Measurements from ENCODE around the gene PRG3. TPM values are rescaled to one million over a fixed set of nuclear protein-coding genes. Genes with fewer than 3 reads are reported as not detected.

PRG3 gene
- total and polyA plus RNA-seq, 2 of the 4 experiments (the other 2 are of a cell fraction) = not detected

DNA sequence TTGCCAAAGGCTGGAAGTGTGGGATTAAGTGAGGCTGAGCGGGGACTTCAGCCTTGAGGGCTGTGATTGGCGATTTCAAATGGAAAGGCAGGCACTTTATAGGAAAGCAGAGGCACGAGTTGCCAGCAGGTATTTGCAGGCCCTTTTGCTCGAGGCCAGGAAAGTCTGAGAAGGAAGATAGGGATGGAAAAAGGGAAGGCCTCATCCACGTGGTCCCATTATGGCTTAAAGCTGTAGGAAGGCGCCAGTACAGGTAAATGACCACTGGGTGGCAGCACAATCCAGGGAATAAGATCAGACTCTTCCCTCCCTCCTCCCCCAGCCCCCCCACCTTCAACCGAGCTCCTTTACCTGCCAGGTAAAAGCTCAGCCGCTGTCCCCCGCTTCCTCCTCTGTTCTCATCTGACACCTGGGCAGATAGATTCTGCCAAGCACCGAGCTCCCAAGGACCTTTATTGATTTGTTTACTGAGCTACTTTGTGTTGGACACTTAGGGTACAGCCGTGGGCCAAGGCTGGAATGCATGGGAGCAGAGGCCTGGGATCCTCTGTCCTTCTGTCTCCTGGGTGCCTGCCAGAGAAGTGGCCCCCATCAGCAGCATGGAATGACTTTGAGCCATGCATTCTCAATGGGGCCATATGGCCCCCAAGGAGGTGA lies 35.3 kb downstream of the PRG3 start (continued):
- TF ChIP-seq NFE2L2 (IDR thresholded peaks at IDR 0.05; ENCODE audit: low read depth, low read length) = no peak
- peak; percentile 80 for TF ChIP-seq RAD21 (IDR thresholded peaks at IDR 0.05; ENCODE audit: low read length)

DNA sequence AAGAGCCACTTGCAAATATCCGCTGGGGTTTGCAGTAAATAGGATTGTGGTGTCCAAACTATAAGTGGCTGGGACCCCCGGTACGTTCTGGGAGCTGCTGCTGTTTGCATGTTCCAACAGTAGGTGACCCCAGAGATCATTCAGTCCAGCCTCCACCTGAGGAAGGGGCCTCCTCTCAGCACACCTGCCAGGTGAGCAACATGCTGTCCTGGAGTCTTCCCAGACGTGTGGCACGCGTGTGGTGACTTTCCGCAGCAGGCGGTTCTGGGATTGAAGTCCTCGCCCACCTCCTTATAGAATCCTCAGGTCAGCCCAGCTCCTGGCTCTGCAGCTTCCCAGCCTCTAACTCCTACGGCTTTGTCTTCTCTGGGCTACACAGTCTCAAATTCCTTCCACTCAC lies 36.1 kb downstream of the PRG3 start:
- Histone ChIP-seq H2AK9ac (replicated peaks; ENCODE audit: low read depth, low read length, poor library complexity) (no peak overlapping the region), H3K36me3 (ENCODE audit: control insufficient read depth, insufficient read depth, low read length) (no peaks in the 10 kb centered on the region), H3K27ac (ENCODE audit: insufficient read depth, low read length) (no peak overlapping the region), H3K9me1 (ENCODE audit: insufficient read depth, low read length) (no peaks in the 10 kb centered on the region), H4K5ac (ENCODE audit: low read depth, low read length) (no peak overlapping the region), H4K8ac (ENCODE audit: low read depth in 2 of 2, low read length in 2 of 2) (peak overlapping the region in 1 of 2 experiments; percentile 83; a peak in 2 of 4 replicates), H4K91ac (ENCODE audit: insufficient read depth, low read depth, low read length) (no peak overlapping the region), H2BK120ac (ENCODE audit: low read depth, low read length) (no peak overlapping the region), H3K4me3 (ENCODE audit: insufficient read depth, low read depth, low read length) (no peak overlapping the region), H3K27me3 (ENCODE audit: control insufficient read depth, insufficient read depth, low read length) (peaks cover 17% of the 10 kb centered on the region; the same call in 1 of the 2 replicates), H2AFZ (replicated peaks; ENCODE audit: low read length, poor library complexity) (no peak overlapping the region), H3K79me1 (ENCODE audit: low read depth in 1 of 2, low read length in 2 of 2) (no peaks in the 10 kb centered on the region), H3K4me2 (ENCODE audit: low read depth, low read length) (no peak overlapping the region), H2BK20ac (ENCODE audit: low read depth, low read length) (no peak overlapping the region), H3K14ac (replicated peaks; ENCODE audit: low read depth, low read length) (no peak overlapping the region), H4K20me1 (ENCODE audit: insufficient read depth, low read length) (no peaks in the 10 kb centered on the region), H3K9me3 (ENCODE audit: control insufficient read depth, insufficient read depth, low read length) (no peaks in the 10 kb centered on the region), H3K4me1 (ENCODE audit: control insufficient read depth, insufficient read depth, low read length) (peaks cover 2% of the 10 kb centered on the region; the same call in 1 of the 2 replicates), H2BK5ac (ENCODE audit: low read depth, low read length, poor library complexity, severe bottlenecking) (no peak overlapping the region), H3K9ac (ENCODE audit: low read depth, low read length) (no peak overlapping the region), H2AK5ac (ENCODE audit: low read depth, low read length) (no peak overlapping the region), H3K23ac (ENCODE audit: low read depth, low read length) (no peak overlapping the region), H3K56ac (ENCODE audit: extremely low read depth, insufficient read depth, low read length) (no peak overlapping the region), H3K4ac (ENCODE audit: low read depth, low read length) (no peak overlapping the region), H2BK15ac (ENCODE audit: low read depth, low read length) (no peak overlapping the region), H3K18ac (ENCODE audit: low read depth, low read length) (no peak overlapping the region)
- ATAC-seq (ENCODE audit: low read depth) (no peak), DNase-seq (no peak)
- WGBS, 2 experiments (ENCODE audit: extremely low coverage in 2 of 2, insufficient read length in 1 of 2) = 100% methylated on average over 4 of the region's 10 CpGs; no CpG with 5 or more reads in 1 of the 2 experiments
- no TSS peak for BruUV-seq (replicated peaks)
- dilution Hi-C loops (cut with HindIII; ENCODE audit: low sequenced_read_pairs, unreplicated experiment) = no loop called here
- CTCF ChIA-PET = no interaction called here
- in situ Hi-C loops (cut with MboI; ENCODE audit: low sequenced_read_pairs) = loop anchor here (5.0 kb wide), 1 partner anchor 182 kb away; no protein-coding TSS in a partner anchor
- POLR2A ChIA-PET (ENCODE audit: unreplicated experiment) = no interaction called here
- intact Hi-C loops (cut with micrococcal nuclease) = loop anchor here (1.0 to 10.0 kb wide), 5 partner anchors 112 to 1180 kb away; no protein-coding TSS in a partner anchor
- no peak for TF ChIP-seq BHLHE40 (IDR thresholded peaks at IDR 0.05; ENCODE audit: low read depth, low read length)
- TF ChIP-seq RAD21 (IDR thresholded peaks at IDR 0.05; ENCODE audit: low read length) = no peak
- TF ChIP-seq NFE2L2 (IDR thresholded peaks at IDR 0.05; ENCODE audit: low read depth, low read length) = no peak
- TF ChIP-seq USF2 (IDR thresholded peaks at IDR 0.05; ENCODE audit: low read depth, low read length) = no peak
- TF ChIP-seq CTCF (conservative IDR thresholded peaks at IDR 0.05; ENCODE audit: low read depth, low read length) = no peak
- no peak for TF ChIP-seq SMC3 (IDR thresholded peaks at IDR 0.05; ENCODE audit: low read depth, low read length)
- no peak for TF ChIP-seq MAZ (IDR thresholded peaks at IDR 0.05; ENCODE audit: borderline replicate concordance, low read depth, low read length)
- TF ChIP-seq MAFK (IDR thresholded peaks at IDR 0.05; ENCODE audit: low read depth, low read length) = no peak
- TF ChIP-seq POLR2A (IDR thresholded peaks at IDR 0.05; ENCODE audit: low read depth, low read length) = no peak
- TF ChIP-seq CHD1 (IDR thresholded peaks at IDR 0.05; ENCODE audit: low read depth, low read length) = no peak
- no peak for TF ChIP-seq FOS (IDR thresholded peaks at IDR 0.05; ENCODE audit: low read depth, low read length)
- no peak for TF ChIP-seq RCOR1 (IDR thresholded peaks at IDR 0.05; ENCODE audit: insufficient replicate concordance, low read length)
- no peak for TF ChIP-seq RFX5 (IDR thresholded peaks at IDR 0.05; ENCODE audit: low read depth, low read length)

Measured in IMR-90 (cell line).